Sigmoid colon (tissue), 7 donors: Measurements from ENCODE around the gene LARGE1. TPM values are rescaled to one million over a fixed set of nuclear protein-coding genes. Genes with fewer than 3 reads are reported as not detected.
A peak's percentile ranks its signal among the peaks of the same experiment; 100 is the strongest.

ENCODE experiments used
- DNase-seq: peaks from one replicate; pipeline ENCODE4 v3.0.0-alpha.2; 2019
- H3K27ac ChIP-seq, 4 donors: fragments of 200-600 bp; sonication (generic); one replicate each; pipeline ENCODE4 v1.5.1; 2016 to 2019; ENCODE audit warnings: mild to moderate bottlenecking in 1 of 4
- H3K27me3 ChIP-seq, 3 donors: fragments of 200-600 bp; sonication (generic); one replicate each; pipeline ENCODE4 v1.5.1; 2019; ENCODE audit warnings: mild to moderate bottlenecking in 1 of 3
- H3K36me3 ChIP-seq, 4 donors: fragments of 200-600 bp; sonication (generic); one replicate each; pipeline ENCODE4 v1.5.1; 2016 to 2019
- H3K4me1 ChIP-seq, 4 donors: fragments of 200-600 bp; sonication (generic); one replicate each; pipeline ENCODE4 v1.5.1; 2017 to 2019
- H3K4me3 ChIP-seq, 4 donors: fragments of 200-600 bp; sonication (generic); one replicate each; pipeline ENCODE4 v1.5.1; 2017 to 2019; ENCODE audit warnings: mild to moderate bottlenecking in 2 of 4, moderate library complexity in 1 of 4
- H3K9me3 ChIP-seq, 4 donors: fragments of 200-600 bp in 3 of 4; sonication (generic) in 3 of 4; one replicate each; pipeline versions ENCODE4 v1.5.1 to v1.6.1; 2013 to 2019
- EP300 ChIP-seq, 4 donors: sonication (generic); formaldehyde crosslinking; IDR thresholded peaks; one replicate each; pipeline ENCODE4 v1.6.1; 2017; ENCODE audit warnings: antibody characterized with exemption in 4 of 4
- POLR2A ChIP-seq, 2 donors: fragments of 450-650 bp; IDR thresholded peaks; one replicate each; pipeline ENCODE4 v1.6.1; 2016; ENCODE audit warnings: antibody characterized with exemption in 2 of 2, mild to moderate bottlenecking in 2 of 2, moderate library complexity in 2 of 2
- POLR2AphosphoS5 ChIP-seq, 4 donors: sonication (generic); formaldehyde crosslinking; IDR thresholded peaks; one replicate each; pipeline ENCODE4 v1.6.1; 2017; ENCODE audit warnings: antibody characterized with exemption in 4 of 4
- WGBS, 2 donors: extraction: QIAGEN DNeasy Blood & Tissue Kit; methylation state at CpG; one replicate each; pipeline ENCODE4 v1.1.7; 2013; 5-methylcytosine and 5-hydroxymethylcytosine counted together
- intact Hi-C: fragments of 100-400 bp; cut with DNase I; formaldehyde crosslinking; loops from one replicate; pipeline ENCODE4 v1.15.1; 2023
- polyA plus RNA-seq, 3 donors: library from polyadenylated mRNA; stranded (reverse); fragments of 200-250 nt; gene quantifications; one replicate each; pipeline ENCODE4 v1.2.3, GENCODE V29; 2013
- total RNA-seq, 4 donors: library from RNA; depleted of rRNA; stranded (reverse); fragments of >200 nt; gene quantifications; one replicate each; pipeline ENCODE4 v1.1.0, GENCODE V29; 2016
- TF ChIP-seq, protein P1 (sequence below), 4 experiments: fragments of 450-650 bp in 3 of 4; fragments of 200-600 bp in 1 of 4; IDR thresholded peaks; one replicate each; pipeline ENCODE4 v1.5.1; 2016 to 2019; ENCODE audit warnings: antibody characterized with exemption in 4 of 4, mild to moderate bottlenecking in 3 of 4, moderate library complexity in 2 of 4
- donor health status: healthy with polysubstance abuse.
- donor health status: Bipolar disorder and iron deficiency.
- donor health status: healthy.

The LARGE1 gene
- total and polyA plus RNA-seq, 7 donors = 5.8 to 74.4 (median 38.0) TPM

DNA sequence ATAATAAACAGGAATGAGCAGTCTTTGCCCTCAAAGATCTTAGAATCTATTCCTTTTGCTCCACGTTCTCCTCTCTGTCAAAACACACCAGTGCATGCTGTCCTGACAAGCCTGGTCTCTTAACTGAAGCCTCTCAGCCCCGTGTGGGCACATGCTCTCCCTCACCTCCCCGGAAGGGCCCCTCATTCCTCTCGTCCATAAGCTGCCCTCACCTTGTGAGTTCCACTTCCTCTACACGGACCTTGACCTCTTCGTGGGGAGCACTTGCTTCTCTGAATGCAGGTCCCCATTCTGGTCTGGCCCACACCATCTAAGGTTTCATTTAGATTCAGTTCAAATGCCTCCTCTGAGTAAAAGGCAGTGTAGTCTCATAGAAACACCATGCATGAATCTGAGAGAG lies 449.8 kb downstream of the LARGE1 start:
- peaks cover 0 to 22% (median 13%) of the 10 kb centered on the region in 4 donors for H3K4me1 ChIP-seq
- H3K27ac ChIP-seq = no peak overlapping the region
- 71 to 74% methylated on average over 6 of the region's 6 CpGs for WGBS, 2 donors
- no peak overlapping the region for H3K4me3 ChIP-seq
- no peaks in the 10 kb centered on the region for H3K9me3 ChIP-seq
- H3K27me3 ChIP-seq = no peaks in the 10 kb centered on the region
- TF ChIP-seq POLR2AphosphoS5 (IDR thresholded peaks at IDR 0.05) (no peak), POLR2A (IDR thresholded peaks at IDR 0.05) (no peak), EP300 (IDR thresholded peaks at IDR 0.05) (no peak)
- TF ChIP-seq, protein P1, sequence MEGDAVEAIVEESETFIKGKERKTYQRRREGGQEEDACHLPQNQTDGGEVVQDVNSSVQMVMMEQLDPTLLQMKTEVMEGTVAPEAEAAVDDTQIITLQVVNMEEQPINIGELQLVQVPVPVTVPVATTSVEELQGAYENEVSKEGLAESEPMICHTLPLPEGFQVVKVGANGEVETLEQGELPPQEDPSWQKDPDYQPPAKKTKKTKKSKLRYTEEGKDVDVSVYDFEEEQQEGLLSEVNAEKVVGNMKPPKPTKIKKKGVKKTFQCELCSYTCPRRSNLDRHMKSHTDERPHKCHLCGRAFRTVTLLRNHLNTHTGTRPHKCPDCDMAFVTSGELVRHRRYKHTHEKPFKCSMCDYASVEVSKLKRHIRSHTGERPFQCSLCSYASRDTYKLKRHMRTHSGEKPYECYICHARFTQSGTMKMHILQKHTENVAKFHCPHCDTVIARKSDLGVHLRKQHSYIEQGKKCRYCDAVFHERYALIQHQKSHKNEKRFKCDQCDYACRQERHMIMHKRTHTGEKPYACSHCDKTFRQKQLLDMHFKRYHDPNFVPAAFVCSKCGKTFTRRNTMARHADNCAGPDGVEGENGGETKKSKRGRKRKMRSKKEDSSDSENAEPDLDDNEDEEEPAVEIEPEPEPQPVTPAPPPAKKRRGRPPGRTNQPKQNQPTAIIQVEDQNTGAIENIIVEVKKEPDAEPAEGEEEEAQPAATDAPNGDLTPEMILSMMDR (IDR thresholded peaks at IDR 0.05) = no peak
- intact Hi-C loops = no loop called here
- H3K36me3 ChIP-seq = no peaks in the 10 kb centered on the region
- DNase-seq = no peak

- WGBS, 2 donors = 80 to 92% methylated on average over 5 of the region's 5 CpGs
- Histone ChIP-seq H3K4me1 (peaks cover 0 to 17% (median 12%) of the 10 kb centered on the region in 4 donors), H3K36me3 (no peaks in the 10 kb centered on the region), H3K27ac (no peak overlapping the region), H3K9me3 (no peaks in the 10 kb centered on the region), H3K27me3 (no peaks in the 10 kb centered on the region), H3K4me3 (no peak overlapping the region)
- DNase-seq = no peak
- intact Hi-C loops = no loop called here
- TF ChIP-seq EP300 (IDR thresholded peaks at IDR 0.05) = no peak
- no peak for TF ChIP-seq POLR2AphosphoS5 (IDR thresholded peaks at IDR 0.05)
- TF ChIP-seq, protein P1 (IDR thresholded peaks at IDR 0.05) = no peak
- TF ChIP-seq POLR2A (IDR thresholded peaks at IDR 0.05) = no peak
Observed at GRCh38 chr22:33467620-33468095, 452.6 kb downstream of the LARGE1 start.

- DNase-seq = no peak
Observed at GRCh38 chr22:33467080-33467479, 453.2 kb downstream of the LARGE1 start.

GRCh38 chr22:33465554-33465953 lies 454.7 kb downstream of the LARGE1 start:
- TF ChIP-seq POLR2A (IDR thresholded peaks at IDR 0.05) (no peak), EP300 (IDR thresholded peaks at IDR 0.05) (no peak), POLR2AphosphoS5 (IDR thresholded peaks at IDR 0.05) (peak in 1 of 4 donors; percentile 8)
- WGBS, 2 donors = 57 to 71% methylated on average over 5 of the region's 5 CpGs
- Histone ChIP-seq H3K9me3 (peaks cover 0 to 3% (median 0%) of the 10 kb centered on the region in 4 donors), H3K27ac (no peak overlapping the region), H3K4me1 (peaks cover 0 to 10% (median 8%) of the 10 kb centered on the region in 4 donors), H3K4me3 (no peak overlapping the region), H3K27me3 (no peaks in the 10 kb centered on the region), H3K36me3 (no peaks in the 10 kb centered on the region)
- intact Hi-C loops = no loop called here
- no peak for DNase-seq

More at GRCh38 chr22:33467080-33467479, 453.2 kb downstream of the LARGE1 start:
- H3K27me3 ChIP-seq = no peaks in the 10 kb centered on the region
- no peak overlapping the region for H3K4me3 ChIP-seq
- no peak overlapping the region for H3K27ac ChIP-seq
- WGBS, 2 donors = 51 to 69% methylated on average over 2 of the region's 2 CpGs
- H3K36me3 ChIP-seq = no peaks in the 10 kb centered on the region
- peaks cover 0 to 11% (median 8%) of the 10 kb centered on the region in 4 donors for H3K4me1 ChIP-seq
- intact Hi-C loops = no loop called here
- no peaks in the 10 kb centered on the region for H3K9me3 ChIP-seq
- TF ChIP-seq, protein P1 (IDR thresholded peaks at IDR 0.05) = no peak
- no peak for TF ChIP-seq POLR2AphosphoS5 (IDR thresholded peaks at IDR 0.05)
- no peak for TF ChIP-seq POLR2A (IDR thresholded peaks at IDR 0.05)
- no peak for TF ChIP-seq EP300 (IDR thresholded peaks at IDR 0.05)

GRCh38 chr22:33464698-33465097 lies 455.6 kb downstream of the LARGE1 start:
- H3K36me3 ChIP-seq = no peaks in the 10 kb centered on the region
- DNase-seq = no peak
- TF ChIP-seq EP300 (IDR thresholded peaks at IDR 0.05) (no peak), POLR2AphosphoS5 (IDR thresholded peaks at IDR 0.05) (no peak), POLR2A (IDR thresholded peaks at IDR 0.05) (no peak)
- TF ChIP-seq, protein P1 (IDR thresholded peaks at IDR 0.05) = no peak
- peaks cover 0 to 3% (median 0%) of the 10 kb centered on the region in 4 donors for H3K9me3 ChIP-seq
- 92 to 95% methylated on average over 2 of the region's 2 CpGs for WGBS, 2 donors
- intact Hi-C loops = no loop called here
- no peak overlapping the region for H3K27ac ChIP-seq
- H3K4me1 ChIP-seq = peaks cover 0 to 12% (median 8%) of the 10 kb centered on the region in 4 donors
- H3K27me3 ChIP-seq = no peaks in the 10 kb centered on the region
- no peak overlapping the region for H3K4me3 ChIP-seq
